GM20431 (cell line): Measurements from ENCODE around the gene ATP6V0C.
"Not testable (repeated sequence)": the region's sequence is repeated elsewhere in the genome, so short reads cannot be mapped to it uniquely, and the experiment has no call there.

Source experiments
- in situ Hi-C: fragments of 300-500 bp; cut with MseI, MboI; formaldehyde crosslinking; loops from one replicate; pipeline ENCODE4 v1.15.0; 2020; ENCODE audit warnings: low sequenced_read_pairs; ENCODE audit not compliant: unreplicated experiment

ATP6V0C gene

DNA sequence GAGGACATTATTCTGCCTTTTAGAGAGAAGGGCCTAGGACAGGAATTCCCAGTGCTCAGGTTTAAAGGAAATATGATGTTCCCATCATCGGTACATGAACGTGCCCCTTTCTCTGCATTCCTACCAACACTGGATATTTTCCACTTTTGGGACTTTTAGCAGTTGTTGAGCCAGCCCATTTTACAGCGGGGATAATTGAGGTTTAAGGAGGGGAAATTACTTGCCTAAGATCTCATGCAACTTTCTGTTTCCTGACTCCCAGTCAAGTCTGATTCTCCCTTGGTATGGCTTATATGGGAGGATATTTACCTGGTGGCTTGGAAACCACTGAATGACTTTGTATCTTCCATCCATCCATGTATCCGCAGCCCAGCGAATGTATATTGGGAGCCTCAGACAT, 20.6 kb downstream of the ATP6V0C start:
- in situ Hi-C loops: not testable (repeated sequence)

DNA sequence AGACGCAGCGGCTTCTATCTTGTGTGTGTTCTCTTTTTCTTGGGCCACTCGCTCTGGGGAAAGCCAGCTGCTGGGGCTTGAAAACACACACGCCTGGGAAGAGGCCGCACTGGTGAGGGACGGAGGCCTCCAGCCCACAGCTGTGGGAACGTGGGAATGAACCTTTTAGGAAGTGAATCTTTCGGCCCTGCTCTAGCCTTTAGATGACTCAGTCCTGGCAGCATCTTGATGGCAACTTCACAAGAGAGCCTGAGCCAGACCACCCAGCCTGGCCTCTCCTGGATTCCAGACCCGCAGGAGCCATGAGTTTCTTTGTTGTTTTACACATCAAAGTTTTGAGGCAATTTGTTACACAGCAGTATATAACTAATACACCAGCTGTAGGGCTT, 21.9 kb downstream of the ATP6V0C start:
- in situ Hi-C loops: no loop called here

DNA sequence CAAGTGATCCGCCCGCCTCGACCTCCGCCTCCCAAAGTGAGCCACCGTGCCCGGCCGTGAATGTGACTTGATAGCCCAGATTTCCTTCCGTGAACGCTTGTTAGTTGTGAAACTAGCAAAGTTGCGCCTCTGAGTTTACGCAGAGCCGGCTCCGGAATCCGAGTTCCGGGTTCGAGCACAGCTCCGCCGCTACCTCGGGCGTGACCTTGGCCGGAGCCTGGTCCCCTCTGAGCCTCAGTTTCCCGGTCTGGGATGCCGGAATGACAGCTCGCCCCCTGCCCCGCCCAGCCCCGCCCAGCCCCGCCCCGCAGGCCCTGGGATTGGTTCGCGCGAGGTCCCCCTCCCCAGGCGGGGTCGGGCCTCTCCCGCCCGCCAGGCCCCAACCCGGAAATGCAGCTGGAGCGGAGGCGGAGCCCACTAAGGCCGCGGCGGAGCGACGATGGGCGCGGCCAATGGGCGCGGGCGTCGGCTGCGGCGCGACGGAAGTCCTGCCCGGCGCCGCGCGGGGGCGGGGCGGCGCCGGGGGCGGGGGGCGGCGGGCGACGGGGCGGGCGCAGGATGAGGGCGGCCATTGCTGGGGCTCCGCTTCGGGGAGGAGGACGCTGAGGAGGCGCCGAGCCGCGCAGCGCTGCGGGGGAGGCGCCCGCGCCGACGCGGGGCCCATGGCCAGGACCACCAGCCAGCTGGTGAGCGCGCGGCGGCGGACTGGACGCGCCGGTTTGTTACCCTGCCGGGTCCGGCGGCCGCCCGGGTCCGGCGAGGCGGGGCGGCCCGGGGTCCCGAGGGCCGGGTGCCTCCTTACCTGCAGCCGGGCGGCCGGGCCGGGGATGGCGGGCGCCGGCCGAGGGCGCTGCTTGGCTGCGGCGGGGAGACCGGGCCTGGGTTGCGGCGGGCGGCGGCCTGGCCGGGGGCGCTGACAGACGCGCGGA, 24.0 kb downstream of the ATP6V0C start, which contains the start of gene PDPK1:
Gene PDPK1, plus strand, starts transcription at position 571 of the 929 bp plus-strand sequence. Its CDS starts 92 bp downstream, at position 663.
- in situ Hi-C loops: no loop called here

DNA sequence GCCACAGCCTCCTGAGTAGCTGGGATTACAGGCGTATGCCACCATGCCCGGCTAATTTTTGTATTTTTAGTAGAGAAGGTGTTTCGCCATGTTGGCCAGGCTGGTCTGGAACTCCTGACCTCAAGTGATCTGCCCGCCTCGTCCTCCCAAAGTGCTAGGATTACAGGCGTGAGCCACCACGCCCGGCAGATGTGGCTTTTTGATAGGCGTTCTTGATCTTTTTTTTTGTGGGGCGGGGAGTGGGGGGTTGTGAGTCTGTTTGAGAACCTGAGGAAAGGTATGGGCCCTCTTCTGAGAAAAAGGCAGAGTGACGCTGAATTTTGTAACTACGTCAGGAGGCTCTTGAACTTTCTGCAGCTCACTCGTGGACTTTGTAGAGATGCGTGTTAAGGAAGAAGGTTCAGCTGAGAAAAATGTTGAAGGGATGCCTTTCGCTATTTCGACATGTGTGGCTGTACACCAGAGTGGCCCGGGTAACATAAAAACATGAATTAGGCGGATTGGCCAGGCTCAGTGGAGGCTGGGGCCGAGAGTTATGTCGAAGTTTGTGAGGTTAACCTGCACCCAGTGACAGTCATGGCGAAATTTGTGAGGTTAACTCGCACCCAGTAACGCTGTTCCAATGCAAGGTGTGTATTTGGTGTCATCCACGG, 25.6 kb downstream of the ATP6V0C start:
- in situ Hi-C loops: not testable (repeated sequence)

DNA sequence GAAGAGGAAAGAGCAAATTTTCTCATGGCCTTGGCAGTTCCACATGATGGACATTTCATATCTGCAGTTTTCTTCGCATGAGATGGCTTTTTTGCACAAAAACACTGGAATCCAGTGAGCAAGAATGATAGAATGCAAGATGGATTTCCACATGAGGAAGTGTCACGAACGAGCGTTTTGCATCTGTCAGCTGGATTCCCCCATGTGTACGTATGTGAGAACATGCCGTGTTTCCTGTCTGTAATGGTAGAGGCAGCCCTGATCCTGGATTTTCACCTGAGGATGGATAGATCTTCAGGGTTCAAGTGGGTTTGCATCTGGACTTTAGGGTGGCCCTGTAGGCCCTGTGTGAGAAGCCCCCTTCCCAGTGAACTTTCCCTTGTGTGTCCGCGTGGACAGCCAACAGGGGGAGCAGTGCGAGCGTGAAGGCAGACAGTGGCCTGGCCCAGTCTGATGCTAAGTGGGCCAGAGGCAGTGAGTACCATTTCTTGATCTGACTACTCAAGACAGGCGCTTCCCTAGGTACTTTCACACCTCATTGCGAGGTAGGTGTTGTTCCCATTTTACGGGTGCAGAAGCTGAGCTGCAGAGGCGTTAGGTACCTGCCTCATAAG, 26.2 kb downstream of the ATP6V0C start:
- in situ Hi-C loops: not testable (repeated sequence)

DNA sequence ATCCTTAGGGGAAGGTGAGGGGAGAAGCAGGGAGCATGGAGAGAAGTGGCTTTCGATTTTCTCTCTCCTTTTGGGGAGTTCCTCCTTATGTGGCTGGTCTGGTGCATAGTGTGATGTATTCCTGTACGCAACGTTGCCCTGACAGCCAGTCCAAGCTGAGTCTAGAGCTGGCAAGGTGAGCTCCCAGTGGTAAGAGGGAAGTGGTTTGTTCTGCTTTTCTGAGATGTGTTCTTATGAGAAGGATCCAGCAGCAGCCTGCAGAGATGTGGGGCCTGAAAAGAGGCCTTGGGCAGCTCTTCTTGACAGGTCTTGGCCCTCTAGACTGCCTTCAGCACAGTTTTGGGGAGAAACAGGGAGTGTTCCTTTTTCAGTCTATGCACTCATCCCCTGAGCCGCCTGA, 27.2 kb downstream of the ATP6V0C start:
- in situ Hi-C loops: not testable (repeated sequence)

DNA sequence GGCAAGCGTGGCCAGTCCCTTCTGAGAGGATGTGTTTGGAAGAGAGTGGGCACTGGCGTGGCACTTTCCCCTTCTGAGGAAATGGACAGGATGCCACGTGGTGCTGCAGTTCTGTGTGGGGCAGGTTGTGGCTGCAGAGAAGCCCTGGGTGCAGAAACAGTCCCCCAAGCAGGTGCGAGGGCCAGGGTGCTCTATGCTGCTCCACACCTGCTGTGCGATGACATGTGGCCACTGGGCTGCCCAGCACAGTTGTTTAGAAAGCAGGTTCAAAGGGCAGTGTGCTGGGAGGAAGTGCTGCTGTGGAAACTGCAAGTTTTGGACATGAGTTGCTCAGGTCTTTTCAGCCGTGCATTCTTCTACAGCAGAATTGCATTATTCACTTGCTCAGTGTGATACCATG, 27.7 kb downstream of the ATP6V0C start:
- in situ Hi-C loops: not testable (repeated sequence)

DNA sequence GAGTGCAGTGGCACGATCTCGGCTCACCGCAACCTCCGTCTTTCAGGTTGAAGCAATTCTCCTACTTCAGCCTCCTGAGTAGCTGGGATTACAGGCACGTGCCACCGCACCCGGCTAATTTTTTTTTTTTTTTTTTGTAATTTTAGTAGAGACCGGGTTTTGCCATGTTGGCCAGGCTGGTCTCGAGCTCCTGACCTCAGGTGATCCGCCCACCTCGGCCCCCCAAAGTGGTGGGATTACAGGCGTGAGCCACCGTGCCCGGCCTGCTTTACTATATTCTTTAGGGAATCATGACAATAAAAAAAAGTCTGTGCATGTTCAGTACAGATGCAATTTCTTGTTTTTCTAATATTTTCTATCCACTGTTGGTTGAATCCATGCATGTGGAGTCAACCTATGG, 30.0 kb downstream of the ATP6V0C start:
- in situ Hi-C loops: not testable (repeated sequence)

DNA sequence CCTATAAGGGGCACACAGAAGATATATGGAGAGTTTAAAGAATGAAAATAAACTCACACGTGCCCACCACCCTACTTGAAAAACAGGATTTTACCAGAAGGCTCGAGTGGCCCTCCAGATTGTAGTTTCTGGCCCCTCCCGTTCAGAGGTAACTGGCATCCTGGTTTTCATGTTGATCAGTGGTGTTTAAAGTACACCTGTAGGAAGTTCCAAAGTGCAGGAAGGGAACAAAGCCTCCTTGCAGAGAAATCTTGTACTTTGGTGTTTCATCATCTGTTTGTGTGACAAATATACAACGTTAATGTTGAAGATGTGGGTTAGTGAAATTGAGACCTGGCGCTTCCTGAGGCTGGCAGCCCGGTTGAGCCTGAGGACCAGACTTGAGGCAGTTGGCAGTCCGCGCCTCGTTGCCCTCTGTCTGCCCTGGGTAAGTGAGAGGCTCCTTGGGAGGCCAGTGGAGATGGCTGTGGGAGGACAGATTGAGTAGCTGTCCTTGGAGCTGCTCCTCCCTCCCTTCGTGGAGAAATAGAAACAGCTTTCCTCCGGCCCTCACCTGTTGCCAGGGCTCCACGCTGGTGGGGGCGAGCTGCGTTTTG, 36.6 kb downstream of the ATP6V0C start:
- in situ Hi-C loops: not testable (repeated sequence)

DNA sequence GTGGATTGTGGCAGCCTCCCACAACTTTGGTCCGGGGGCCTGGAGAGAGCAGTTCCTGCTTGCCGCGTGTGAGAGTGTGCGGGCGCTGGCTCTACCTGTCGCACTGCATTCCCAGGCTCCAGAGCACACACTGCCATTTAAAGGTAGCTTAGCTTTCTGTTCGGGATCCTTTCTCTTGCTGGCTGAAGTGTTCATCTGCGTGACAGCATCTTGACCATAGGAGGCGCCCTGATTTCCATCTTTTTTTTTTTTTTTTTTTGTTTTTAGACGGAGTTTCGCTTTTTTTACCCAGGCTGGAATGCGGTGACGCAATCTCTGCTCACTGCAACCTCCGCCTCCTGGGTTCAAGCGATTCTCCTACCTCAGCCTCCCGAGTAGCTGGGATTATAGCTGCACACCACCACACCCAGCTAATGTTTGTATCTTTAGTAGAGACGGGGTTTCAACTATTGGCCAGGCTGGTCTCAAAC, 37.7 kb downstream of the ATP6V0C start:
- in situ Hi-C loops: not testable (repeated sequence)

DNA sequence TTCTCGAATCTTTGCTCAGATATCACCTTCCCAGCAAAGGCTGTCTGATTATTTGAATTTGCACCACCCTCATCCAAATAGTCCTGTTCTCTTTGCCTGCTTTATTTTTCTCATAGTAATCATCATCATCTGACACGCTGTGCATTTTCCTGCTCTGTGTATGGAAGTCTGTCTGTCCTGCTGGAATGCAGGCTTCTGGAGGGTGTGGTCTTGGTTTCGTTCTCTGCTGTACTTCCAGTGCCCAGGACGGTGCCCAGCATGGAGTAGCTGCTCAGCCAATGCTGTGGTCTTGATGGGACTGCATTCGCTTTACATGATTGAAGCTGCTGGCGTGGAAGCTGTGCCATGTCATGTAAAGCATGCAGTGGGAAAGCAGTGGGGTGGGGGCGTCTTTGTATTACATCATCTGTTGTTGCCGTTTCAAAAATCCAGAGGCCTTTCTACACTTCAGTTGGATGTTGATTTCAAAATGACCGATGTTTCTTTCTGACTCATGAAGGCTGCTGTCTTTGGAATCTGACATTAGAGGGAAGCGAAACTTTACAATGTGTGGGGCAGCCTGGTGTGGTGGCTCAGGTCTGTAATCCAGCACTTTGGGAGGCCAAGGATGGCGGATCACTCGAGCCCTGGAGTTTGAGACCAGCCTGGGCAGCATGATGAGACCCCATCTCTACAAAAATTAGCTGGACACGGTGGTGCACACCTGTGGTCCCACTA, 41.1 kb downstream of the ATP6V0C start:
- in situ Hi-C loops: not testable (repeated sequence)

DNA sequence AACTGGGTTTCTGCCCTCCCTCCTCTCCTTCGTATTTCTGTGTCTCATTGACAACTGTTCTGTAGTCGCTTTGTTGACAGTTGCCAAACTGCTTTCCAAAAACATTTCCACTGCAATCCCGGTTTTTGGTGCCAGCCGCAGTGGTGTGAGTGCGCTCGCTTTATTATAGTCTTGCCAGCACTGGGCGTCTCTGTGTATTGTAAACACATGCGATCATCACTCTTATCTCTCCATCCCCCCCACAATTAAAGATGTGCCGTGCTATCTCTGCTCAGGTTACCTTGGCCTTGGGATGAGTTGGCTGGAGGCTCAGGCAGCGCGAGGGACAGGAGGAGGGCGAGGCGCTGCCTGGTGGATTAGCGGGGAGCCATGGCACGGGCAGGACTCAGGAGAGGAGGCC, 43.4 kb downstream of the ATP6V0C start:
- in situ Hi-C loops: not testable (repeated sequence)

DNA sequence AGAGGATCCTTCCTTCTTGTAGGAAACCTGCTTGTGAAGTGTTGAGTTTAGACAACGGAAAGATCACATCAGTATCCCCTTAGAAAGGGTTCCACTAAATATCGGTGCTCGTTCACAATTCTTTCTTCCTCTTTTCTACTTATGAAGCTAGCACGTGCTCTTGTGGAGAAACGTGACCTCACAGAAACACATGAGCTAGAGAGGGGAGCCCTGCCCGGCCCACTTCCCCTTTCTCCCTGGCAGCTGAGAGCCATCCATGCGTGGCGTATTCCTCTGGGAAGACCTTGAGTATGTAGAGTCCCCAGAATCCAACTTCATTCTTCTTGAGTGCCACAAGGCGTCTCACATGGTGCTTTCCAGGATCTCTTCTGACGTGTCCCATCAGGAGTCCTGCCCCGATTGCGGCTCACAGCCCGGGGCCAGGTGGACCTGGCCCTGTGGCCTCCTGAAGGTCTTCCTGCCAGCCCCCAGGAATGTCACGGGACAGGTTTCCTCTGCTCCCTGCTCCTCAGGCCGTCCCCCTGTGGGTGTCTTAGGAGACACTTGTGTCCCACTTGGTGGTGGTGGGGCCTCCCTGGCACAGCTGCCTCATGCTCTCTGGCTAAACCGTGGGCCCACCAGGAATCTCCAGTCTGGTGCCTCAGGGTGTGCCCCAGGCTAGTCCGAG, 46.5 kb downstream of the ATP6V0C start:
- in situ Hi-C loops: not testable (repeated sequence)

DNA sequence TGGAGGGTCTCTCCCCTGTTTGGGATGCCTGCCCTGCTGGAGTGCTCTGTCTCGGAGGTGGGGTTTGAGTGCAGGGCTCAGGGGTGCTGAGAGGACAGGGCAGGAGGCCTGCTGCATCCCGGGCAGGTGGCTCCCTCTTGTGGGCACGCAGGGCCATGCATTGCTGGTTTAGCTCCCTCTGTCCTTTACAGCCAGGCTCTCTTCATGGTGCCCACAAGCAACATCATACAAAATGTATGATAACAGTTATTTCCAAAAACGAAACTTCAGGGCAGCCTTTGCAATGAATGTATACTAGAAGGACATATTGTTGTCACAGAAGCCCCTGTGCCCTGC, 47.0 kb downstream of the ATP6V0C start:
- in situ Hi-C loops: not testable (repeated sequence)

DNA sequence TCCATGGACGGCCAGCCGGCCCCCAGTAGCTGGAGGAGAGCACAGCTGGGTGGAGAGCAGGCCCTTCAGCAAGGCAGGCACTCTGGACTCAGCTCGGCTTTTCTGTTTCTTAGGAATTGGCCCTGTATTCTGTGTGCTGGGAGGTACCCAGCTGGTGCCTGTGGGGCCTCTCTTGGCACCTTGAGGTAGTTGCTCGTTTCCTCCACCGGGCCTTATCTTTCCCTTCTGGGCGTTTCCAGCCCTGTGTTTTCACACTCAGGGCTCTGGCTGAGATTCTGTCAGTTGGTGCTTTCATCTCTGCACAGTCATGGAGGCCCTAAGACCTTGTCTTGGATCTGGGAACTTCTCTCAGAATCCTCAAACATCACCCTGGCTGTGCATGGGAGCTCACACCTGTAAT, 53.8 kb downstream of the ATP6V0C start:
- in situ Hi-C loops: not testable (repeated sequence)

DNA sequence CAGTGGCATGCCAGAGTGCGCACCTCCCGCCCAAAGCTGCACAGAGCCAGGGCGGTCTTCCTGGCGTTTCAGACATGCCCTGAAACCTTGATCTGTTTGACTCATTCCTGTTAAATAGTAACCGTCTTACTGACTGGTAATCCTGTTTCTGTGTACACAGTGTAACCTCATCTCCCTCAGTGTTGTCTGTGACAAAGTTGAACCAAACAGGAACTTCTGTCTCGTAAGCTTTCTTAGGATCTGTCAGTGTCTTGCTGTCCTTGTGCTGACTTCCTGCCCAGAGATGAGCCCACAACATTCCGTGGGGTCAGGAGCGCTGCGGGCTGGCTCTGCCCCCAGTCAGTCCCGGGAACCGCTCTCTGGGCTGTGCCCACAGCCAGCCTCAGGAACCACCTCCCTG, 54.8 kb downstream of the ATP6V0C start:
- in situ Hi-C loops: not testable (repeated sequence)
